Measurements from ENCODE around the gene EPM2A.

GRCh38 chr6:145734486-145735355 lies 599 bp downstream of the EPM2A start:
- TF ChIP-seq CTCF (conservative IDR thresholded peaks at IDR 0.05; ENCODE audit: low read depth, low read length) (no peak), EZH2 (IDR thresholded peaks at IDR 0.05; ENCODE audit: borderline replicate concordance, low read depth, low read length, poor library complexity, severe bottlenecking) (no peak)
